ENCODE measurements around the gene PRKAG2.
"Not testable (repeated sequence)": the region's sequence is repeated elsewhere in the genome, so short reads cannot be mapped to it uniquely, and the experiment has no call there.

The PRKAG2 gene

DNA sequence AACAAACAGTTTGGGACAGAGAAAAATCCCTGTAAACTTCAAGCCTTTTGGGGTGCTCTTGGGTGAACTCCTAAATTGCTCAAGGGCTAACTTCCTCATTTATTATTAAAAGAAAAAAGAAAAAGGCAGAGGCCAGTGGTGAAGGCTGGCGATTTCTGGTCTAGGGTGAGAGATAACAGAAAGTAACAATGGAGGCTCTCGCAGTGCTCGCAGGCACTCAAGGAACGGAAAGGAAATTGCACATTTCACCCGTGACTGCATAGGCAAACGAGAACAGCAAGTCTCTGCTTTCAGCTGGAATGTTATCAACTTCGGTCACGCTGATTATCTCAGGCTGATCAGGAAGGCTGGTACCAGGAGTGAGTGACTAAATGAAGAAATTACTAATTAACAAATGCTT is 70.7 kb downstream of the PRKAG2 start:
- in situ Hi-C loops (cut with MboI; ENCODE audit: low sequenced_read_pairs), result no loop called here

DNA sequence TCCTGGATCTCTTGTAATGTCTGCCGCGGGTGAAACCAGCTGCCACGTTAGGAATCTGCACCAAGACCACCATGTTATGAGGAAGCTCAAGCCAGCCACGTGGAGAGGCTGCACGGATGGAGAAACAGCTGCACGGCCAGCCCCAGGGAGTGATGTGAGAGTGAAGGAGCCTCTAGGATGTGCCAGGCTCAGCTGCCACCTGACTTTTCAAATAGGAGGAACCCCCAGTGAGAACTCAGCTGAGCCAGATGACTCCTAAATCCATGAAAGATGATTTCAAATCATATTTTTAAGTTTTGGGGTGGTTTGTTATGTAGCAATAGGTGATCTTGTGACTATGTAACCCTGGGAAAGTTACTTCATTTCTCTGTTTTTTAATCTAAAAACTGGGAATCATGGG is 71.7 kb downstream of the PRKAG2 start:
- in situ Hi-C loops (cut with MboI; ENCODE audit: low sequenced_read_pairs), result no loop called here

DNA sequence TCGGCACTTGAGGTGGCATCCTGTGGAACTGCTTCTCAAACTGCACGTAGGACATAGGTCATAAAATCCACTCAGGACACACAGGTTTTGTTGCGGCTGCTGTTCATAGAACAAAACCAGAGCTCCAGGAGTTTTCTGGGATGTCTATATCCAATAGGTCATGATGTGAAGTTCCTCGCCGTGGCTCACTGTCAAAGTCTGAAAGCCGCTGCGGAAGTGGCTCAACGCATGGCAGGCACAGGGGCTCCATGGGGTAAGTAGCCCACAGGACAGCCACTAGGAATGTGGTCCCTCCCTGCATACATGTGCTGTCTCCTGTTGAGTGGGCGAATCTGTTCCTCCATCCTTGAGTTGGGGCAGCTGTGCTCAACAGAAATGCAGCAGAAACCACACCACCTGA is 72.2 kb downstream of the PRKAG2 start:
- in situ Hi-C loops (cut with MboI; ENCODE audit: low sequenced_read_pairs), result no loop called here

DNA sequence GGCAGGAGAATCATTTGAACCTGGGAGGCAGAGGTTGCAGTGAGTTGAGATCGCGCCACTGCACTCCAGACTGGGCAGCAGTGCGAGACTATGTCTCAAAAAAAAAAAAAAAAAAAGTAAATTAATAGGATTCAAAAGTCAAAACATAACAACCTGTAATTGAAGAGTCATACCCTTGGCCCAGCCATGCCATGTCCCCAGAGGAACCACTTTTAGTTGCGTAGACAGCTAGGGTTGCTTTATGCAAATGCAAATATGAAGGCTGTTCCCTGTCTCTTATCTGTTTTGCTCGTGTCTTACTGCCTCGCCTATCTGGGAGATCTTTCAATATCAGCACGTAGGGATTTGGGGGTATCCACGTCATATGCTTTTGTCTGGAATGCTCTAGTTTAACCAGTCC is 73.1 kb downstream of the PRKAG2 start:
- in situ Hi-C loops (cut with MboI; ENCODE audit: low sequenced_read_pairs), result no loop called here

DNA sequence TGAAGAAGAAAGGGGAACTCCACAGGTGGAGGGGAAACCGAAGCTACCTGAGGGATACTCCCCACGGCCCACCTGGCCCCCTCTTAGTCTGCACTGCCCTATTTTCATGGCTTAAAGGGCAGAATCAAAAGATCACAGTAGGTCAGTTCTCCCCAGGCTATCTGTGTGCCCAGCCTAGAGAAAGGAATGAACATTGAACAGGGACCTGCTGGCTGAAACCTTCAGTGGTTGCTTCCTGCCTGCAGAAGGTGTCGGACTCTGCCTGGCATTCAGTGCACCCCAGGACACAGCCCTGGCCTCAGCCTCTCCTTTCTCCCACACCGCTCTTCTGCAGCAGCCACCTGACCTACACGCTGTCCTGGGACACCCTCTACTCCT is 74.5 kb downstream of the PRKAG2 start:
- in situ Hi-C loops (cut with MboI; ENCODE audit: low sequenced_read_pairs), result no loop called here

- in situ Hi-C loops (cut with MboI; ENCODE audit: low sequenced_read_pairs), result no loop called here
Observed at GRCh38 chr7:151801782-151802468, 75.0 kb downstream of the PRKAG2 start.

- in situ Hi-C loops (cut with MboI; ENCODE audit: low sequenced_read_pairs), result no loop called here
Observed at GRCh38 chr7:151801291-151801690, 75.6 kb downstream of the PRKAG2 start.

GRCh38 chr7:151800861-151801260 is 76.1 kb downstream of the PRKAG2 start:
- in situ Hi-C loops (cut with MboI; ENCODE audit: low sequenced_read_pairs), result no loop called here

GRCh38 chr7:151800391-151800790 is 76.5 kb downstream of the PRKAG2 start:
- in situ Hi-C loops (cut with MboI; ENCODE audit: low sequenced_read_pairs), result no loop called here

DNA sequence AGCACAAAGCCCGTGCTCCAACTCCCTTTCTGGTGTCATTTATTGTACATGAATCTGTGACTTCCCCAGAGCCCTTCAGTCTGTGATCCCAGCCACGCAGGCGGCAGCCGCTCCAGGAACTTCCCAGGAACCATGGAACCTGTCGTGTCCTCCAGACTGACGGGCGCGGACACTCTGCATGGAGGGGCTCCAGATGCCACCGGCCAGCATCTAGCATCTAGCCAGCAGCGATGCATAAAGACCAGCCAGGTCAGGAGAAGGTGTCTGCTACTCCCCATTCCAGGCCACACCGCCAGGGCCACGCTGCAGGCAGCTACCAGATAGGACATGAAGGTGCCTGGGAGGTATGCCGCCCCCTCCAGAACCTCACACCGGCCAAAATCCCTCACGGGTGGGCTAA is 77.4 kb downstream of the PRKAG2 start:
- in situ Hi-C loops (cut with MboI; ENCODE audit: low sequenced_read_pairs), result no loop called here

DNA sequence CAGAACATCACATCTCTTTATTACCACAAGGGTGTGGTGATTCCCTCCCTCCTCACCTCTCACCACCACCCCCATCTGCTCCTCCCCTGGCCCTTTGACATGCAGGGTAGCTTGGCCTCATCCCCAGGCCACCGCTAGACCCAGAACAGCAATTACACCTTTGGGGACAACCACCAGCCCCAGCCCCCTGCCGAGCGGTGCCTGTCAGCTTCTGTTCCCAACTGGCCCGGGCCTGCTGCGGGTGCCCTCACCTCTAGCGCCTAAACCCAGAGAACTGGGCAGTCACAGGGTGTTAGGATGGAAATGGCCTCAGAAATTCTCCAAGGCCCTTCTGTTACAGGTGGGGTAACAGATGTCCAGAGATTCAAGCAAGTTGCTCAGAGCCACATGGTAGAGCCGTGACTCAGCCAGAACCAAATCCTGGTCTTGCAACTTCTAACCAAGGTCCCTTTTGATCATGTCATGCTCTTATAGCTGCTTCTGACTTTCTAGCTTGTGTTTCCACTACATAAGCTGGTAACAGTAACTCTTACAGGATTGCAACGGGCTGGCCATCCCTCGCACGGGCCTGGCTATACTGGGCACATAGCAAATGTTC is 78.0 kb downstream of the PRKAG2 start:
- in situ Hi-C loops (cut with MboI; ENCODE audit: low sequenced_read_pairs), result no loop called here

- in situ Hi-C loops (cut with MboI; ENCODE audit: low sequenced_read_pairs), result not testable (repeated sequence)
Observed at GRCh38 chr7:151797667-151798307, 79.1 kb downstream of the PRKAG2 start.

- in situ Hi-C loops (cut with MboI; ENCODE audit: low sequenced_read_pairs), result no loop called here
Observed at GRCh38 chr7:151796871-151797537, 79.9 kb downstream of the PRKAG2 start.

GRCh38 chr7:151796091-151796870 is 80.6 kb downstream of the PRKAG2 start:
- in situ Hi-C loops (cut with MboI; ENCODE audit: low sequenced_read_pairs), result no loop called here

DNA sequence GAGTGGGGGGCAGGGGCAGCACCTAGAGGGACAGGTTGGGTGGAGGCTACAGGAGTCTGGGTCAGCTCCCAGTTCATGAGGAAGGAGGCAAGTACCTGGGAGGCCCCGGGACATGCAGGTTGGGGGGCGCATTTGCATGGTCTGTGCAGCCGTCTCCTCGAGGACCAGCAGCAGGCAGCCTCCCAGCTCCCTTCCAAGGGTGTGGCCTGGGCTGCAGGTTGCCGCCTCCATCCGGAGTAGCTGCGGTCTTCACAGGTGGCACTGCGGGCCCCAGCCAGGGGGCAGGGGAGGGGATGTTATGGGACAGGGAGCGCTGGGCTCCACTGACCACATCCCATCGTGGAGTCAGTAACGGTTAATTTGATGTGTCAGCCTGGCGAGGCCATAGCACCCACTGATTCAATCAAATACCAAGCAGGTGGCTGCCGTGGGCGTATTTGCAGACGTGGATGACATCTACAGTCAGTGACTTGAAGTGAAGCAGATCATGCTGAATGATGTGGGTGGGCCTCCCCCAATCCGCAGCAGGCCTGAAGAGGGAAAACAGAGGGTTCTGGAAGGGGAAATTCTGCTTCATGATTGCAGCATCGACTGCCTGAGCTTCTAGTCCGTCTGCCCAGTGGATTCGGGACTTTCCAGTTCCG is 81.6 kb downstream of the PRKAG2 start:
- in situ Hi-C loops (cut with MboI; ENCODE audit: low sequenced_read_pairs), result no loop called here

- in situ Hi-C loops (cut with MboI; ENCODE audit: low sequenced_read_pairs), result no loop called here
Observed at GRCh38 chr7:151794508-151795167, 82.3 kb downstream of the PRKAG2 start.

DNA sequence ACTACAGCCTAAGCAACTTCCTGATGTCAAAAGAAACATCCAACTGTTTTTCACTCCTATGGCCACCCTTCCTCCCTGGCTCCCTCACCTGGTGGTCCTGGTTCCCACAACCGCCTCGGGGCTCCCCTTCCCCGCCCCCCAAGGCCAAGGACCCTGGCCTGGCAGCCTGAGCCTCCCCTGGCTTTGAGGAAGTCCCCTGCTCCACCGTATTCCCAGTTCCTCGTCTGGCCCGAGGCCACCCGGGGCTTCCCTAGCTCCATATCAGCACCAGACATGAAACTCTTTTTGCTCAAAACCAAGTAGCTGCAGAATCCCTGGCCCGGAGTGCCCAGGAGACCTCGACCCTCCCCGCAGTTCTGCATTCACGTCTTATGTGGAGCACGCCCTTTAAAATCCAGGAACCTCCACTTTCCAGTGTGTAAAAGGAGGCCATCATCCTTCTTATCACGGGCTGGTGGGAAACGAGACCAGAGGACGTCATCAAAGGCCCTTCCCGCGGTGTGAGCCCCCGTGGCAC is 82.9 kb downstream of the PRKAG2 start:
- in situ Hi-C loops (cut with MboI; ENCODE audit: low sequenced_read_pairs), result no loop called here

- in situ Hi-C loops (cut with MboI; ENCODE audit: low sequenced_read_pairs), result no loop called here
Observed at GRCh38 chr7:151793531-151793951, 83.4 kb downstream of the PRKAG2 start.

DNA sequence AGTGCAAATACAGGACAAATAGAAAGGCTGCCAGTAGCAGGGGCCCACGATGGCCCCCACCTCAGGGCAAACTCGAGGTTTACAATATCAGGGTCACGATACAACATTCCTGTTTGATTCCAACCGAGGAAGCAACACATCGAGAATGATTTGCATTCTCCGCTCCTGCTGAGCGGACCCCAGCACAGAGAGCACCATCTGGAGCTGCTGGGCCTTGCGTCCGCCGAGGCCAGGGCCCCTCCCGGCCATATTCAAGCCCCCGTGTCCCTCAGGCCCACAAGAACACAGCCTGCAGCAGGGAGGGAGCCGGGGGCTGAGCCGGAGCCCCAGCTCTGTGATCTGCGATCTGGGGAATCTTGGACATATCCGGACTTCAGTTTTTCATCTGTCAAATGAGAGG is 84.3 kb downstream of the PRKAG2 start:
- in situ Hi-C loops (cut with MboI; ENCODE audit: low sequenced_read_pairs), result no loop called here

- in situ Hi-C loops (cut with MboI; ENCODE audit: low sequenced_read_pairs), result no loop called here
Observed at GRCh38 chr7:151792086-151792485, 84.8 kb downstream of the PRKAG2 start.
